ENCODE measurements around the gene PIN1. TPM values are rescaled to one million over a fixed set of nuclear protein-coding genes. Genes with fewer than 3 reads are reported as not detected.

Gene PIN1
- polyA plus RNA-seq, 1 donor from 2014 or later = 268 TPM

DNA sequence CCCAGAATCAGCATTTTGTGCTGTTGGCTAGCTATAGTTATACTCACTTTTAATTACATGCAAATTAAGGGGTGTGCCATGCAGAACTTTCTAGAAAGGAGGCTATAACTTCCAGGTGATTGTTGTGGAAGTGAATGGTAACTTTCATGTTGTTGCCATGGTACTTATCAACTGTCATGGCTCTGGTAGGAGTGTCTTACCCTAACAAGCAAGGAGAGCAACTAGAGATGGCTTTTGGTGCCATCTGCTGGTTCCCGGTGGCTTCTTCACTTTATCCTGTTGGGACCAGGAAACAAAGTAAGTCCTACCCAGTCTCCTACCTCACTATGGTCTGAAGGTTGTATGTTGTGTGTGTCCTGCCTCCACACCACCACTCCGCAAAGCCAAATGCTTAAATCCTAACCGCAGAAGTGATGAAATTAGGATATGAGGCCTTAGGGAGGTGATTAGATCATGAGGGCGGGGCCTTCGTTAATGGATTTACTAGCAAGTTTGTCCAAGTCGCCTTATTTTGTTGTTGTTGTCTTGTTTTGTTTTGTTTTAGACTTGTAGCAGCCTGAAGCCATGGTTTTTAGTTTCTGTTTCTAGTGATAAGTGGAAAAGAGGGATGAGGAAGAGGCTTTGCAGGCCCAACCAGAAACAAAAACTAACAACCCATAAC, 38.9 kb upstream of the PIN1 start:
- TF ChIP-seq POLR2AphosphoS5 (IDR thresholded peaks at IDR 0.05) (no peak), SMC3 (conservative IDR thresholded peaks at IDR 0.05; ENCODE audit: poor library complexity) (peak; percentile 98), RAD21 (conservative IDR thresholded peaks at IDR 0.05) (peak; percentile 98), EP300 (conservative IDR thresholded peaks at IDR 0.05; ENCODE audit: poor library complexity, severe bottlenecking) (no peak), EZH2 (IDR thresholded peaks at IDR 0.05; ENCODE audit: borderline replicate concordance, insufficient read depth, low read length, poor library complexity, severe bottlenecking) (no peak), TAF1 (IDR thresholded peaks at IDR 0.05; ENCODE audit: low read depth) (no peak), MXI1 (conservative IDR thresholded peaks at IDR 0.05; ENCODE audit: poor library complexity, severe bottlenecking) (peak; percentile 62)
- TF ChIP-seq, protein P1, sequence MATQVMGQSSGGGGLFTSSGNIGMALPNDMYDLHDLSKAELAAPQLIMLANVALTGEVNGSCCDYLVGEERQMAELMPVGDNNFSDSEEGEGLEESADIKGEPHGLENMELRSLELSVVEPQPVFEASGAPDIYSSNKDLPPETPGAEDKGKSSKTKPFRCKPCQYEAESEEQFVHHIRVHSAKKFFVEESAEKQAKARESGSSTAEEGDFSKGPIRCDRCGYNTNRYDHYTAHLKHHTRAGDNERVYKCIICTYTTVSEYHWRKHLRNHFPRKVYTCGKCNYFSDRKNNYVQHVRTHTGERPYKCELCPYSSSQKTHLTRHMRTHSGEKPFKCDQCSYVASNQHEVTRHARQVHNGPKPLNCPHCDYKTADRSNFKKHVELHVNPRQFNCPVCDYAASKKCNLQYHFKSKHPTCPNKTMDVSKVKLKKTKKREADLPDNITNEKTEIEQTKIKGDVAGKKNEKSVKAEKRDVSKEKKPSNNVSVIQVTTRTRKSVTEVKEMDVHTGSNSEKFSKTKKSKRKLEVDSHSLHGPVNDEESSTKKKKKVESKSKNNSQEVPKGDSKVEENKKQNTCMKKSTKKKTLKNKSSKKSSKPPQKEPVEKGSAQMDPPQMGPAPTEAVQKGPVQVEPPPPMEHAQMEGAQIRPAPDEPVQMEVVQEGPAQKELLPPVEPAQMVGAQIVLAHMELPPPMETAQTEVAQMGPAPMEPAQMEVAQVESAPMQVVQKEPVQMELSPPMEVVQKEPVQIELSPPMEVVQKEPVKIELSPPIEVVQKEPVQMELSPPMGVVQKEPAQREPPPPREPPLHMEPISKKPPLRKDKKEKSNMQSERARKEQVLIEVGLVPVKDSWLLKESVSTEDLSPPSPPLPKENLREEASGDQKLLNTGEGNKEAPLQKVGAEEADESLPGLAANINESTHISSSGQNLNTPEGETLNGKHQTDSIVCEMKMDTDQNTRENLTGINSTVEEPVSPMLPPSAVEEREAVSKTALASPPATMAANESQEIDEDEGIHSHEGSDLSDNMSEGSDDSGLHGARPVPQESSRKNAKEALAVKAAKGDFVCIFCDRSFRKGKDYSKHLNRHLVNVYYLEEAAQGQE (IDR thresholded peaks at IDR 0.05; ENCODE audit: borderline replicate concordance) = no peak
- TF ChIP-seq, protein P2, sequence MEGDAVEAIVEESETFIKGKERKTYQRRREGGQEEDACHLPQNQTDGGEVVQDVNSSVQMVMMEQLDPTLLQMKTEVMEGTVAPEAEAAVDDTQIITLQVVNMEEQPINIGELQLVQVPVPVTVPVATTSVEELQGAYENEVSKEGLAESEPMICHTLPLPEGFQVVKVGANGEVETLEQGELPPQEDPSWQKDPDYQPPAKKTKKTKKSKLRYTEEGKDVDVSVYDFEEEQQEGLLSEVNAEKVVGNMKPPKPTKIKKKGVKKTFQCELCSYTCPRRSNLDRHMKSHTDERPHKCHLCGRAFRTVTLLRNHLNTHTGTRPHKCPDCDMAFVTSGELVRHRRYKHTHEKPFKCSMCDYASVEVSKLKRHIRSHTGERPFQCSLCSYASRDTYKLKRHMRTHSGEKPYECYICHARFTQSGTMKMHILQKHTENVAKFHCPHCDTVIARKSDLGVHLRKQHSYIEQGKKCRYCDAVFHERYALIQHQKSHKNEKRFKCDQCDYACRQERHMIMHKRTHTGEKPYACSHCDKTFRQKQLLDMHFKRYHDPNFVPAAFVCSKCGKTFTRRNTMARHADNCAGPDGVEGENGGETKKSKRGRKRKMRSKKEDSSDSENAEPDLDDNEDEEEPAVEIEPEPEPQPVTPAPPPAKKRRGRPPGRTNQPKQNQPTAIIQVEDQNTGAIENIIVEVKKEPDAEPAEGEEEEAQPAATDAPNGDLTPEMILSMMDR (IDR thresholded peaks at IDR 0.05; ENCODE audit: poor library complexity, severe bottlenecking) = peak; percentile 97
- no peak overlapping the region for H3K27ac ChIP-seq (ENCODE audit: low read length)
- H3K4me2 ChIP-seq (ENCODE audit: low read length) = no peak overlapping the region

DNA sequence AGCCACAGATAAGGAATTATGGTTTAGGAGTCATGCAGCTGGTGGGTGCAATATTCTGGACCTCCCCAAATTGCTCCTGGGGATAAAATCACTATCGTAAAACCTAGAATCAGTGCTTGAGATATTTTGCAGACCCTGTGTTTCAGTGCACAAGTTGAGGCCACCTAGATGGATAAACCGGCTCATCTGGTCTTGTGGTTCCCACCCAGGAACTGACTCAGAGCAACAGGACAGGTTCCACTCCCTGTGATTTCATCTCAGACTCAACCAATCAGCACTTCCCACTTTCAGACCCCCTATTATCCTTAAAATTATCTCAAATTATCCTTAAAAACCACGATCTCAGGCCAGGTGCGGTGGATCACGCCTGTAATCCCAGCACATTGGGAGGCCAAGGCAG, 37.2 kb upstream of the PIN1 start:
- Histone ChIP-seq H3K4me3 (ENCODE audit: low read length) (no peak overlapping the region), H3K9me3 (ENCODE audit: low read length) (no peaks in the 10 kb centered on the region), H2AFZ (ENCODE audit: low read depth, low read length) (no peak overlapping the region), H3K9ac (ENCODE audit: low read length) (no peak overlapping the region), H3F3A (ENCODE audit: insufficient read depth, low read length, poor library complexity, severe bottlenecking) (no peaks in the 10 kb centered on the region), H3K36me3 (ENCODE audit: insufficient read depth, low read length) (no peaks in the 10 kb centered on the region), H3K9me2 (ENCODE audit: insufficient read depth, low read length) (no peaks in the 10 kb centered on the region), H4K20me1 (ENCODE audit: insufficient read depth) (no peaks in the 10 kb centered on the region), H3K27me3 (ENCODE audit: insufficient read depth, low read depth, low read length) (no peaks in the 10 kb centered on the region), H3K4me2 (ENCODE audit: low read length) (no peak overlapping the region), H3K79me2 (replicated peaks; ENCODE audit: insufficient read depth, low read length) (no peaks in the 10 kb centered on the region), H3K27ac (ENCODE audit: low read length) (no peak overlapping the region)
- TF ChIP-seq MXI1 (conservative IDR thresholded peaks at IDR 0.05; ENCODE audit: poor library complexity, severe bottlenecking) (no peak), EP300 (conservative IDR thresholded peaks at IDR 0.05; ENCODE audit: poor library complexity, severe bottlenecking) (no peak), EZH2 (IDR thresholded peaks at IDR 0.05; ENCODE audit: borderline replicate concordance, insufficient read depth, low read length, poor library complexity, severe bottlenecking) (no peak), SMC3 (conservative IDR thresholded peaks at IDR 0.05; ENCODE audit: poor library complexity) (no peak), RAD21 (conservative IDR thresholded peaks at IDR 0.05) (no peak), POLR2AphosphoS5 (IDR thresholded peaks at IDR 0.05) (no peak), TAF1 (IDR thresholded peaks at IDR 0.05; ENCODE audit: low read depth) (no peak)
- TF ChIP-seq, protein P1 (IDR thresholded peaks at IDR 0.05; ENCODE audit: borderline replicate concordance) = no peak
- TF ChIP-seq, protein P2 (IDR thresholded peaks at IDR 0.05; ENCODE audit: poor library complexity, severe bottlenecking) = no peak

More for the DNA sequence above, 38.9 kb upstream of the PIN1 start:
- H3K27me3 ChIP-seq (ENCODE audit: insufficient read depth, low read depth, low read length) = no peaks in the 10 kb centered on the region
- H4K20me1 ChIP-seq (ENCODE audit: insufficient read depth) = no peaks in the 10 kb centered on the region
- H2AFZ ChIP-seq (ENCODE audit: low read depth, low read length) = no peak overlapping the region
- H3K9me2 ChIP-seq (ENCODE audit: insufficient read depth, low read length) = no peaks in the 10 kb centered on the region
- no peaks in the 10 kb centered on the region for H3K79me2 ChIP-seq (replicated peaks; ENCODE audit: insufficient read depth, low read length)
- no peak overlapping the region for H3K4me3 ChIP-seq (ENCODE audit: low read length)
- no peaks in the 10 kb centered on the region for H3K9me3 ChIP-seq (ENCODE audit: low read length)
- no peaks in the 10 kb centered on the region for H3F3A ChIP-seq (ENCODE audit: insufficient read depth, low read length, poor library complexity, severe bottlenecking)
- H3K36me3 ChIP-seq (ENCODE audit: insufficient read depth, low read length) = no peaks in the 10 kb centered on the region
- H3K9ac ChIP-seq (ENCODE audit: low read length) = no peak overlapping the region
